ENCODE results near the gene ANXA1.

Gene ANXA1

GRCh38 chr9:73138516-73138915 is 13.1 kb upstream of the ANXA1 start:
- DNase-seq (ENCODE audit: low spot score), result no peak

GRCh38 chr9:73141282-73141681 is 10.4 kb upstream of the ANXA1 start:
- no peak for DNase-seq (ENCODE audit: low spot score)

GRCh38 chr9:73143711-73144328 is 7.8 kb upstream of the ANXA1 start:
- peak; percentile 69 for DNase-seq (ENCODE audit: low spot score)

GRCh38 chr9:73146111-73146815 is 5.4 kb upstream of the ANXA1 start:
- DNase-seq (ENCODE audit: low spot score), result no peak

GRCh38 chr9:73148447-73148937 is 3.2 kb upstream of the ANXA1 start:
- DNase-seq (ENCODE audit: low spot score), result no peak

GRCh38 chr9:73149371-73150067 is 2.1 kb upstream of the ANXA1 start:
- peak; percentile 67 for DNase-seq (ENCODE audit: low spot score)

- peak; percentile 24 for DNase-seq (ENCODE audit: low spot score)
These were observed 829 bp downstream of the ANXA1 start for GRCh38 chr9:73152543-73152844.

GRCh38 chr9:73152953-73153352 is 1.3 kb downstream of the ANXA1 start:
- peak; percentile 20 for DNase-seq (ENCODE audit: low spot score)

- DNase-seq (ENCODE audit: low spot score), result peak; percentile 19
These were observed 2.1 kb downstream of the ANXA1 start for GRCh38 chr9:73153793-73154227.

GRCh38 chr9:73154271-73154670 is 2.6 kb downstream of the ANXA1 start:
- no peak for DNase-seq (ENCODE audit: low spot score)

- no peak for DNase-seq (ENCODE audit: low spot score)
These were observed 3.1 kb downstream of the ANXA1 start for GRCh38 chr9:73154722-73155121.

- no peak for DNase-seq (ENCODE audit: low spot score)
These were observed 3.7 kb downstream of the ANXA1 start for GRCh38 chr9:73155377-73155776.

GRCh38 chr9:73155968-73156864 is 4.6 kb downstream of the ANXA1 start:
- DNase-seq (ENCODE audit: low spot score), result no peak

- DNase-seq (ENCODE audit: low spot score), result no peak
These were observed 5.2 kb downstream of the ANXA1 start for GRCh38 chr9:73156865-73157187.

- DNase-seq (ENCODE audit: low spot score), result no peak
These were observed 6.1 kb downstream of the ANXA1 start for GRCh38 chr9:73157811-73158210.

- no peak for DNase-seq (ENCODE audit: low spot score)
These were observed 7.1 kb downstream of the ANXA1 start for GRCh38 chr9:73158723-73159122.

- no peak for DNase-seq (ENCODE audit: low spot score)
These were observed 9.2 kb downstream of the ANXA1 start for GRCh38 chr9:73160868-73161267.

- DNase-seq (ENCODE audit: low spot score), result no peak
These were observed 11.5 kb downstream of the ANXA1 start for GRCh38 chr9:73162987-73163768.

GRCh38 chr9:73165911-73166310 is 14.2 kb downstream of the ANXA1 start:
- no peak for DNase-seq (ENCODE audit: low spot score)

GRCh38 chr9:73166468-73166867 is 14.8 kb downstream of the ANXA1 start:
- DNase-seq (ENCODE audit: low spot score), result no peak

- DNase-seq (ENCODE audit: low spot score), result no peak
These were observed 15.9 kb downstream of the ANXA1 start for GRCh38 chr9:73167614-73168013.
